Activated CD4-positive, alpha-beta T cell treated with anti-CD3 and anti-CD28 coated beads, Interleukin-10, Interleukin-2, amounts not matched to agents 100 ng/mL and 50 ng/mL, durations not matched to agents 16 hours and 8 hours (primary cell): ENCODE results near the gene YWHAH.

ENCODE experiments used
- DNase-seq: peaks from one replicate; pipeline ENCODE4 v3.0.0-alpha.2; 2020

The YWHAH gene

DNA sequence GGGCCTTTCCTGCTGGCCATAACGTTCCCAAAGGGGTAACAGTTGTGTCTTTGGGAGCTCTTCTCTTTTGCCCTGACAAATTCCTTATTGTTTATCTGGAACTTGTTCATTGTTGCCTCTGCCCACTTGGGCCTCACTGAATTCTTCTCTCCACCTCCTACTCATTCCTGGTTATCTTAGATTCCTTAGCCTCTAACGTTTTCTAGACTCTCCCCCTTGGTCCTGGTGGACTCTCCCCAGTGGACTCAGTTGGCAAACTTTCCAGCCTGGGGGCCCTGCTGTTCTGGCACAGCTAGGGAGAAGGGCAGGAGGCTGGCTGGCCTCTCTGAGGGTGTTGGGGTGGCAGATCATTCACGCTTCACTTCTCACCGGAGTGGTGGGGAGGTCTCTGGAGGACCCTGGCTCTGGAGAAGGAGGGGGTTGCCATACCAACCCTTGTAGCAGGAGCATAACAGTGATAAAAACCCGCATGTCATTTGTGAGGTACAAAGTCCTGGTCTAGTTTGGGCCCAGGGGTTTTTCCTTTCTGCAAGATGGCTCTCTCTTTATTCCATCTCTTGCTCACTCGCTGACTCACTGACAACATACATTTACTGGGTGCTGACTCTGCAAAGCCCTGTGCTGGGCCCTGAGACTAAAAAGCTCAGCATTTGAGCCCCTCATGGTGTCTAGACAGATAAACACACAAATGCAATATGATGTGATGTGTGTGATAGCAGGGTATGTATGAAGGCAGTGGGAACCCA is 39.7 kb downstream of the YWHAH start:
- no peak for DNase-seq

DNA sequence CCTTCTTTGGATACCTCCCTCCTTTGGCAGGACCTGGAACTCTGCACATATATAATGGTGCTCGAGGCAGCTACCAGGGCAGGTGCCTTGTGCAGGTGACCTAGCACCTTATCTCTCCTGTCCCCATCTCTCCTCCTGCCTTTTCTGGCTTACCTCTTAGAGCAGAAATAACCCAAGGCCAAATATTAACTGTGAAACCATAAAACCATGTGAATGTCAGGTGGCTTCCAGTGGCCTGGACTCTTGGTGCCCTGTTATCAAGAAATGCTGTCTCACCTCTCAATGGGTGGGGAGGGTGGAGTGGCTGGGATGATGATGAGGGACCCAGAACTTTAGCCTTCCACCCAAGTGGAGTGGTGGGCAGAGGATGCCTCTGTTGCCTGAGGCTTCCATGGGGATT is 42.9 kb downstream of the YWHAH start:
- DNase-seq: no peak

DNA sequence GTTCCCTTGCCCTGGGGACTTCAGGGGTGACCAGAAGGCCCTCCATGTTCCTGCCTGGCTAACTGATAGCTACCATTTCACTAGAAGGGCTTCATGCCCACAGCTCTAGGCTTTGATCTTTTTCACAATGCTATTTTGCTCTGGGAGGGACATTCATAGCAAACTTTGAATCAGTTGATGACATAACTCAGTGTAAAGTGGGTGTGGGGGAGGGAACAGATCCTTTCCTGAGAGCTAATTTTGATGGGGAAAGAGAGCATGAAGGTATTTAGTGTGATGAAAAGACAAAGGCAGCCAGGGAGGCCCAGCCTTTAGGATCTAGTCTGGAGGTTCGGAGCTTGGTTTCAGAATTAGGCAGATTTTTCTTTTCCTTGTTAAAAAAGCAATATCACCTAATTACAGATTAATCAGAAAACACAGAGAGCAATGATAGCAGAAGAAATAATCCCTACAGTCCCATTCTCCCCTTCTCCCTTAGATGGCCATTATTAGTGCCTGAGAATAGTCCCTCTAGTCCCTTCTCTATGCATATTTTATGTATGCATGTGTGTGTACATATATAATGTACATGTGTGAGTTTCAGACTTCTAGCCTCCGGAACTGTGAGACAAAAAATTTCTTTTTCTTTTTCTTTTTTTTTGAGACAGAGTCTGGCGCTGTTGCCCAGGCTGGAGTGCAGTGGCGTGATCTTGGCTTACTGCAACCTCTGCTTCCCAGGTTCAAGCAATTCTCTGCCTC is 46.9 kb downstream of the YWHAH start:
- no peak for DNase-seq

DNA sequence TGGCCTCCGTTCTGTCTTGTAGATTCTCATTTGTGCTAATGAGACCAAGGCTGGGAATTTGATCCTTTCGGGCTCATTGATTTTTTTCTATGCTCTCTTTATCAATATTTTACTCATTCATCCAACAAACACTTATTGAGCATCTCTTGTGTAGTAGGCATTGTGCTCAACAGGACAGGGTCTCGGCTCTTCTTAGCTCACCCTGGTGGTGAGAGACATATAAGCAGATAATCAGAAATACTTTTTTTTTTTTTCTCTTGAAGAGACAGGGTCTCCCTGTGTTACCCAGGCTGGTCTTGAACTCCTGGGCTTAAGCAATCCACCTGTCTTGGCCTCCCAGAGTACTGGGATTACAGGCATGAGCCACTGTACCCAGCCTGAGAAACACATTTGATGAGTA is 50.7 kb downstream of the YWHAH start:
- no peak for DNase-seq

DNA sequence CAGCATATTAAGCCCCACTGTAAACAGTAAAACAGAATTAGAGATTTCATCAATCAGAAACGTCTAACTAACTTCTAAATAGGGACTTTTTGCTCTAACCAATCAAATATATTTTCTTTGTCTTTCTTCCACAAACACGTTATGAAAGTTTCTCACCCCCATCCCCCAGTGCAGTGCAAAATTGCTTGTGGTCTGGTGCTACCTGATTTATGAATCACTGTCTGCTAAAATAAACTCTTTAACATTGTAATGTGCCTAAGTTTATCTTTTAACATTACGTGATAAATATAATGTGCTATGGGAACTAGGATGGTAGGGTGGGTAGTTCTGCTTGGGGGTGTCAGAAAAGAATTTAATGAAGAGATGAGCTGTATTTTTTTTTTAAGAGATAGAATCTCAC is 51.5 kb downstream of the YWHAH start:
- no peak for DNase-seq

DNA sequence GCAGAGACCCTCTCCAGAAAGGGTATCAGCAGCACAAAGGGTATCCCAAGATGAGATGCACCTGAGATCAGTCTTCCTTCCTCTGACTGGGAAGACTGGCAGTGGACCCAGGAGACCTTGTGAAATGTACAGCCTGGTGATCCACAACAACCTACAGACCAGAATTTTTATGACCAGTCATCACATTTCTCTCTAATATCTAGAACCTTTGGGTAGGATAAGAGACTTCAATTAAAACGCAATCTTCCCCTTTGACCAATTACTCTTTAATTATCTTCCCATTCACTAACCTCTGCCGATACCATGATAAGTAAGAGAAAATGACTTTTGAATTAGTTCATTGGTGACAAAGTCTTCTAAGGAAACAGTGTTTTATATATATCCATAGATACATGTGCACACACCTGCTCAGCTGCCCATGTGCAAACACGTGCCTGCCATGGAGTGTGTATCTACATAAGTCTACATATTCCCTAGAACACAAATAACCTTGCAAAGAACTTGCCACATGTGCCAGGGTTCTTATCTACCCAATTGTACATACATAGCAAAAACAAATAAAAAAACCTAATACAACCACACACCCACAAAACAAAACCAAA is 54.5 kb downstream of the YWHAH start:
- DNase-seq: no peak

DNA sequence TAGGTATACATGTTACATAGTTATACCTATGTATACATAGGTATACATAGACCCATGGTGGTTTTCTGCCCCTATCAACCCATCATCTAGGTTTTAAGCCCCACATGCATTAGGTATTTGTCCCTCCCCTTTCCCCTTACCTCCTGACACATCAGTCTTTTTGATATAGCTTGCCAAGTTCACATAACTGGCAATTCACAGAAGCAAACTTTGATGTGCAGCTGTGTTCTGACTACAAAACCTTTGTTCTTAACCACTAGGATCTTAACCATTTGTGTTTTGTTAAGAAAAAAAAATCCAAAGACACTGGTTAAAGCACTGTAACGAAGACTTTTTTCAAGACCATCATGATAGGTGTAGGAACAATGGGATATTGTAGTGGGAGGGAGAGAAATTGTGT is 55.8 kb downstream of the YWHAH start:
- no peak for DNase-seq

DNA sequence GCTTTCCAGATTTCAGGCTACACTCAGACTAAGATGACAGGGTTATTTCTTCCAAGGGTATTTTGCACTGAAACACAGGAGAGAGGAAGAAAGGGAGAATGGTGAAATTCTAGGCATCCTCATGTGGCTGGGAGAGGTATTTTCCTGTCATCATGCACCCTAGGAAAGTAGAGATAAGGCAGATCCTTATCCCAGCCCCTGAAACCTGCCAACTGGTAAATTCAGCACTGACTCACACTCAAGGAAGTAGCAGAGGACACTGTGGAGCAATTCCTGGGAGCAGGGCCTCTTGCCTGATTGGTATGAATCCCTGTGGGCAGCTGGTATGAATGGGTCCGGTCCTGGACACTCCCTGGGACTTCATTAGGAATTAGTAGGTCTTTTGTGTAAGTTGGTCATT is 61.1 kb downstream of the YWHAH start:
- no peak for DNase-seq
